Activated CD4-positive, alpha-beta T cell treated with anti-CD3 and anti-CD28 coated beads, Interleukin-2, amount 10 ng/mL, durations not matched to agents 24 days and 14 days (primary cell): ENCODE measurements around the gene ARF1. TPM values are rescaled to one million over a fixed set of nuclear protein-coding genes. Genes with fewer than 3 reads are reported as not detected.
A peak's percentile ranks its signal among the peaks of the same experiment; 100 is the strongest.

Source experiments
- DNase-seq: peaks from one replicate; pipeline ENCODE4 v3.0.0; 2022
- H3K27ac Mint-ChIP-seq: one replicate; pipeline ENCODE4 v1.8.0; 2022; ENCODE audit warnings: mild to moderate bottlenecking, mixed read lengths
- H3K27me3 Mint-ChIP-seq: one replicate; pipeline ENCODE4 v1.8.0; 2022; ENCODE audit warnings: mixed read lengths
- H3K36me3 Mint-ChIP-seq: one replicate; pipeline ENCODE4 v1.8.0; 2022; ENCODE audit warnings: low read depth, mild to moderate bottlenecking, mixed read lengths
- H3K4me1 Mint-ChIP-seq: one replicate; pipeline ENCODE4 v1.8.0; 2021; ENCODE audit warnings: mixed read lengths
- H3K4me3 Mint-ChIP-seq: one replicate; pipeline ENCODE4 v1.8.0; 2022; ENCODE audit warnings: mild to moderate bottlenecking, moderate library complexity, mixed read lengths
- H3K9me3 Mint-ChIP-seq: one replicate; pipeline ENCODE4 v1.8.0; 2021; ENCODE audit warnings: mixed read lengths
- intact Hi-C: fragments of 100-400 bp; cut with micrococcal nuclease; formaldehyde crosslinking; loops from one replicate; pipeline ENCODE4 v1.15.1; 2023
- total RNA-seq: library from RNA; stranded (reverse); gene quantifications from 2 replicates; pipeline ENCODE4 v1.2.3, GENCODE V29; 2022

The ARF1 gene
- total RNA-seq, 1 donor from 2014 or later: 395 TPM

DNA sequence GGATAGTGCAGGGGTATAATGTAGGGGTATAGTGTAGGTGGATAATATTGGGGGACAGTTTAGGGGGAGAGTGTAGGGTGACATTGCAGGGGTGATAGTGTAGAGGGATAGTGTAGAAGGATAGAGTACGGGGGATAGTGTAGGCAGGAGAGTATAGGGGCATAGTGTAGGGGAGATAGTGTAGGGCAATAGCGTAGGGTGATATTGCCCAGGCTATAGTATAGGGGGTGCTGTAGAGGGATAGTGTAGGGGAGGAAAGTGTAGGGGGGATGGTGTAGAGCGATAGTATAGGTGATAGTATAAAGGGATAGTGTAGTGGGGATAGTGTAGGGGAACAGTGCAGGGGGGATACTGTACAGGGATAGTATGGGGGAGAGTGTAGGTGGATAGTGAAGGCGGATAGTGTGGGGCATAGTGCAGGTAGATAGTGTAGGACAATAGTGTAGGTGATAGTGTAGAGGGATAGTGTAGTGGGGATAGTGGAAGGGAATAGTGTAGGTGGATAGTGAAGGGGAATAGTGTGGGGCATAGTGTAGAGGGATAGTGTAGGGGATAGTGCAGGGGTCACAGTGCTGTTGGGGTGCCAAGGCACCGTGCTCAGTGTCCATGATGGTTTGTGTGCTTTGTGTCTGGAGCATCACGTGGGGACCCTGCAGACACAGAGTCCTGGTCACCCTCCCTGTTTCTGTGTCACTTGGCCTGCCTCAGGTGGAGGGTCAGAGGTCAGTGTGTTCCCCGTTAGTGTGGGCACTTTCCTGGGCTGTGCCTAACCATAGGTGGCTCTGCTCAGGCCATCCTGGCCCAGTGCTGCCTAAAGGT lies 10.5 kb upstream of the ARF1 start:
- intact Hi-C loops: no loop called here
- peaks cover 4% of the 10 kb centered on the region for H3K27me3 Mint-ChIP-seq
- no peaks in the 10 kb centered on the region for H3K36me3 Mint-ChIP-seq
- H3K27ac Mint-ChIP-seq: no peak overlapping the region
- no peaks in the 10 kb centered on the region for H3K9me3 Mint-ChIP-seq
- no peak for DNase-seq
- no peak overlapping the region for H3K4me3 Mint-ChIP-seq
- no peaks in the 10 kb centered on the region for H3K4me1 Mint-ChIP-seq

DNA sequence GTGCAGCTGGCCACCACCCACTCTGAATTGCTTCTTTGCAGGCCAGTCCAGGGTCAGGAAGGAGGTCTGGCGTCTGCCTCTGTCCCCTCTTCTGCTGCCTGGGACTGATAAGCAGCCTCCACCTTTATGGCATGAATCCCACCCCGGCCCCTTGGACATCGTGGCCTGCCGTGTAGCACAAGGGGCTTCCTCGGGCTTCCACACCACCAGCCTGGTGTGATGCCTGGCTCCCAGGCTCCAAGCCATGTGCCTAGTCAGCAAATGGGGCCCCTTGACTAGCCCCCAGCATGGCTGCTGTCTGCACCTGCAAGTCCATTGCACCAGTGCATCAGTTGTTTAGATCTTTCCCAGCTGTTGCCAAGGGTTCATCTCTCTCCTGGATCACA lies 9.9 kb upstream of the ARF1 start:
- Mint-ChIP-seq H3K4me3 (no peak overlapping the region), H3K27ac (no peak overlapping the region), H3K4me1 (peaks cover under 1% of the 10 kb centered on the region), H3K36me3 (no peaks in the 10 kb centered on the region), H3K27me3 (no peaks in the 10 kb centered on the region), H3K9me3 (no peaks in the 10 kb centered on the region)
- intact Hi-C loops: no loop called here
- no peak for DNase-seq

DNA sequence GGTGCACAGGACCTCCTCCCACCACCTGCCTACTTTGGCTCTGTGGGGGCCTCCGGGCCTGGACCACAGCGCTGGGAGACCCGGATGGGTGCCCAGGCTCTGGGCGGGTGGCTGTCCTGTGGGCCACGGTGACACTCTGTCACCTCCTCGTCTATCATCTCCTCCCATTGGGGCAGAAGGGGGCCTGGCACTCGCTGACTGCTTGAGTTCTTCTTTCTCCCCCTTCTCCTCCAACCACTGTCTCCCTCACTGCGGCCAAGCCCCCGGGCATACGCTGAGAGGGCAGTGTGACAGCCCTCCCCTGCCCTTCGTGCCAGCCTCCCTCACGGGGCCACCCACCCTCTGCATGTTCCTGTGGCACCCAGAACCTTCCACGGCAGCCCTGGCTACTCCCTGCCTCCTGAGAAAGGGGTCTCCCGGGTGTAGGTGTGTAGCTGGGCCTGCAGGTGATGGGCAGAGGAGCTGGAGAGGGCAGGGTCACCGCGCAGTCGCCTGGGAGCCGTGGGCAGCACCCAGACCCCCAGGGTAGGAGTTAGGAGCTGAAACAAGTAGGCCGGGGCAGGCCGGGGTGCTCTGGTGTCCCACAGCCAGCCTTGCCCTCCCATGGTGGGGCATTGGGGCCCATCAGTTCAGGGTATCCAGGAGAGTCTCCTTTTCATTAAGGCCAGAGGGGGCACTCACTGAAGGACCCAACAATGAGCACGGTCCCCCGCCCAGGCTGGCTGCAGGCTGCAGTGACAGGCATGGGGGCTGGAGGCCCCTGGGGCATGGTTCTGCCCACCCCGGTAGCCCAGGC lies 9.2 kb upstream of the ARF1 start:
- H3K27me3 Mint-ChIP-seq: no peaks in the 10 kb centered on the region
- H3K27ac Mint-ChIP-seq: no peak overlapping the region
- intact Hi-C loops: no loop called here
- H3K36me3 Mint-ChIP-seq: no peaks in the 10 kb centered on the region
- peaks cover 2% of the 10 kb centered on the region for H3K4me1 Mint-ChIP-seq
- no peak overlapping the region for H3K4me3 Mint-ChIP-seq
- no peak for DNase-seq
- H3K9me3 Mint-ChIP-seq: no peaks in the 10 kb centered on the region

DNA sequence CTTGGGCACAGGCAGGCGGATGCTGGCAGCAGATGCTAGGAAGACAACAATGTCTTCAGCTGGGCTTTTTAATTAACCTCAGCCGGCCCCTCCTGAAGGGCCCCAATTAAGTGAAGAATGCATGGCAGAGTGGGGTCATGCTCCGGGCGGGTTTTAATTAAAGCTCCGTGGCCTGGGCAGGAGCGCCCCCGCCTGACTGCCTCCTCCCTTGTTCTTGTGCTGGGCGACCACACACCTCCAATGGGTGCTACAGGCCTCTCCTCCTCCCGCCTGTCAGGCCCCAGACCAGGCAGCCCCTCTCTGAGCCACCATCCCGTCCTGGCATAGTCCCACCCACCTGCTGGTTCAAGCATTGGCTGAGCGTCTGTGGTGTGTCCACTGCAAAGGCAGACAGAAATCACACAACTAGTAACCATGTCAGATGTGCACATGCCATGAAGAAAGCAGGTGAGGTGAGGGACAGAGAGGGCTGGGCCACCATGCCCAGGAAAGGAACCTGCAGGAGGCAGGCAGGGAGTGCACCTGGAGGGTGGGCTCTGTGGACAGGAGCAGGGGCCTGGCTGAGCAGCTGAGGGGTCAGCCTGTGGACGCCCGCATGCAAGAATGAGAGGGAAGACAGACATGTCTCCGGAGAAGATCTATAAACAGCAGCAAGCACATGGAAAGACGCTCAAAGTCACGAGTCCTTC lies 8.5 kb upstream of the ARF1 start:
- no peaks in the 10 kb centered on the region for H3K36me3 Mint-ChIP-seq
- H3K27me3 Mint-ChIP-seq: no peaks in the 10 kb centered on the region
- H3K27ac Mint-ChIP-seq: no peak overlapping the region
- no peaks in the 10 kb centered on the region for H3K9me3 Mint-ChIP-seq
- peaks cover 4% of the 10 kb centered on the region for H3K4me1 Mint-ChIP-seq
- intact Hi-C loops: no loop called here
- no peak for DNase-seq
- H3K4me3 Mint-ChIP-seq: no peak overlapping the region

DNA sequence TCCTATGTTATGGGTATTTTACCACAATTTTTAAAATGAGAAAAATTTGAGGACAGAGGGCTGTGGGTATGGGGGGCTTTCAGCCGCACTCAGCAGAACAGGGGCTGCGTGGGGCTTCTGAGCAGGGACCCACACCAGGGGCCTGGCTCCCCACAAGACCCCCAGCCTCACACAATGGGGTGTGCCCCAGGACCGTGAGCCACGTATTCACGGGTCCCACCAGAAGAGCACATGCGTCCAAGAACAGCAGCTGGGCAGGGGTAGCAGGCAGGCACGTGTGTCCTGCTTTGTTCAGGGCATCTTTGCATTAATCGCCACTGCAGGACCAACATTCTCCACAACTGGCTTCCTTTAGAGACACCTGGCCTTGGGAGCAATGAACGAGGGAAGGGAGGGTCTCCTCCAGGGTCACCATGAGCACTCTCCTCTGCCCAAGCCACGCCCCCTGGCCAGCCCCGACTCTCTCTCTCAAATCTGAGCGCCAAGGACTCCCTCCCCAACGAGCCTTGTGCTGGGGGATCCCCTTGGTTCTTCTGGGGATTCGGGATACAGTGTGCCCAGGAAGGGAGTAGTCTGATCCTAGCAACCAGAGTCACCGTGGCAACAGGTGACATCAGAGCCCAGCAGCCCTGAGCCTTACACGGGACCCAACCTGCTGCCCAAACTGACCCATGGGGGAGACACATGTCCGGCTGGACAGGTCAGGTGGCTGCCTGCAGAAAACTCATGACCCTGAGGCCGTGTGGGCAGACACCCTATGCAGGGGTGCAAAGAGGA lies 7.4 kb upstream of the ARF1 start:
- no peaks in the 10 kb centered on the region for H3K9me3 Mint-ChIP-seq
- H3K27ac Mint-ChIP-seq: no peak overlapping the region
- intact Hi-C loops: no loop called here
- H3K27me3 Mint-ChIP-seq: no peaks in the 10 kb centered on the region
- peaks cover 3% of the 10 kb centered on the region for H3K36me3 Mint-ChIP-seq
- DNase-seq: no peak
- no peak overlapping the region for H3K4me3 Mint-ChIP-seq
- peaks cover 8% of the 10 kb centered on the region for H3K4me1 Mint-ChIP-seq

DNA sequence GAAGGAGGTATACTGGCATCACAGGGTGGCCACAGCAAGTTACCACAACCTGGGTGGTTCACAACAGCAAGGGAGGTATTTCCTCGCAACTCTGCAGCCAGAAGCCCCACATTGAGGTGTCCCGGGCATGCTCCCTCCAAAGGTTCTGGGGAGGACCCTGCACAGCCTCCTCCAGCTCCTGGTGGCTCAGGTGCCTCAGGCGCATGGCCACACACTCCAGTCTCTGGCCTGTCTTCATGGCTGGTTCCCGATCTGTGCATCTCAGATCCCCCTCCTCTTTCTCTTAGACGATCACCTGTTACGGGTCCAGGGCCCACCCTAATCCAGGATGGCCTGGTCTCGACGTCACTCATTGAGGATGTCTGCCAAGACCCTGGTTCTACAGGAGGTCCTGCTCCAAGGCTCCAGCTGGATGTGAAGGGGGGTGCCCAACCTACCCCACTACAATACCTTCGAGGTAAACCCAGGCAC lies 6.7 kb upstream of the ARF1 start:
- H3K9me3 Mint-ChIP-seq: no peaks in the 10 kb centered on the region
- no peak overlapping the region for H3K27ac Mint-ChIP-seq
- no peaks in the 10 kb centered on the region for H3K27me3 Mint-ChIP-seq
- DNase-seq: no peak
- intact Hi-C loops: no loop called here
- H3K4me3 Mint-ChIP-seq: no peak overlapping the region
- peaks cover 8% of the 10 kb centered on the region for H3K4me1 Mint-ChIP-seq
- H3K36me3 Mint-ChIP-seq: peaks cover 3% of the 10 kb centered on the region

DNA sequence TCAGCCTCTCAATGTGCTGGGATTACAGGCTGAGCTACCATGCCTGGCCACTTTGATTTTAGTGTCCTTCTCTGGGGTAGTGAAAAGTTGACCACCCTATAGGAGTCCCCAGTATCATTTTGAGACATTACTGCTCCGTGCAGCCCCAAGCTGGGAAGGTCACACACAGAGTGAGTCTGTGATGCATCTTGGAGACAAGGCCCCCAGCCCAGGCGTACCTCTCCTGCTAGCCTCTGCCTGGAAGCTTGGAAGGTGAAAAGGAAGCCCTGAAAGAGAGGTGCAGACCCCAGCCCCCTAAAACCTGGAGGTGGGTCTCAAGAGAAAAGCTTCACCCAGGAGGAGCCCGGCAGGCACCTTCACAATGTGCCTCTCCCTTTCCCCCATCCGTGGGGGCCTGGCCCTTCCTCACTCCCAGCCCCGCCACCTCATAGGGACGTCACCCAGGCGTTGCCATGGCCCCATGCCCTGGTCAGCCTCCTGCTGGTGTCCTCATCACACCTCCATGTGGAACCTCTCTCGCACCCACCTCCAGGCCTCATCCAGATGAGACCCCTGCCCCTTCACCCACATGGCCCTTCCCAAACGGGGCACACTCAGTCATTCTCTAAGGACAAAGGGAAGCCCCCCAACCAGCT lies 5.6 kb upstream of the ARF1 start:
- H3K4me1 Mint-ChIP-seq: peaks cover 12% of the 10 kb centered on the region
- peaks cover 6% of the 10 kb centered on the region for H3K36me3 Mint-ChIP-seq
- no peak overlapping the region for H3K4me3 Mint-ChIP-seq
- no peak overlapping the region for H3K27ac Mint-ChIP-seq
- intact Hi-C loops: no loop called here
- no peaks in the 10 kb centered on the region for H3K9me3 Mint-ChIP-seq
- DNase-seq: no peak
- no peaks in the 10 kb centered on the region for H3K27me3 Mint-ChIP-seq

DNA sequence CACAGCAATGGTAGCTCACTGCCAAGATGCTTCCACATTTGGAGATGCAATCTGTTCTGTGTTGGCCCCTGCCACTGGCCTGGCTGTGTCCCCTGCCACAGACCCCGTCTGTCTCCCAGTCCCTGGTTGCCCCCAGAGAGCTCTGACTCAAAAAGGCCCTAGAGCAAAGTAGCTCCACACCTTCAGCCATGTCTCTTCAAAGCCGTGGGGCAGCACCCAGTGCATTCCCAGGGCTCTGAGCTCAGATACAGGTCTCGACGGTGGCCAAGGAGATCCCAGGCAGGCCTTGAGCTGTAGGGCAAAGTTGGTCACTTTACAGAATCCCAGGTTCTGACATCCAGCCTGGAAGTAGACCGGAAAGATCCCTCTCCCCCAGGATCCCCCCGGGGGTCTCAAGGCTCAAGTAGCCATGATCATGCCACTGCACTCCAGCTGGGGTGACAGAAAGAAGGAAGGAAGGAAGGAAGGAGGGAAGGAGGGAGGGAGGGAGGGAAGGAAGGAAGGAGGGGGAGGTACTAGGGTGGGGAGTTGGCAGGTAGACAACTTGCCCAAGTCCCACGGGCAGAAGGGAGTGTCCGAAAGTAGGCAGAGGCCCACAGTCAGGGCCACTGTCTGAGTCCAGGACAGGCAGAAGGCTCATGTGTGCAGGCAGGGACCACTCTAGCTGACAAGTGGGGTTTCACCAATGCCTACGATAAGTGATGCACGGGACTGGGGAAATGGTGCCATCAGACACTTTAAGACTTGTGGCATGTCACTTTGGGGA lies 4.8 kb upstream of the ARF1 start:
- peaks cover 12% of the 10 kb centered on the region for H3K4me1 Mint-ChIP-seq
- no peaks in the 10 kb centered on the region for H3K9me3 Mint-ChIP-seq
- no peaks in the 10 kb centered on the region for H3K27me3 Mint-ChIP-seq
- no peak overlapping the region for H3K27ac Mint-ChIP-seq
- peaks cover 6% of the 10 kb centered on the region for H3K36me3 Mint-ChIP-seq
- H3K4me3 Mint-ChIP-seq: no peak overlapping the region
- intact Hi-C loops: no loop called here
- no peak for DNase-seq

DNA sequence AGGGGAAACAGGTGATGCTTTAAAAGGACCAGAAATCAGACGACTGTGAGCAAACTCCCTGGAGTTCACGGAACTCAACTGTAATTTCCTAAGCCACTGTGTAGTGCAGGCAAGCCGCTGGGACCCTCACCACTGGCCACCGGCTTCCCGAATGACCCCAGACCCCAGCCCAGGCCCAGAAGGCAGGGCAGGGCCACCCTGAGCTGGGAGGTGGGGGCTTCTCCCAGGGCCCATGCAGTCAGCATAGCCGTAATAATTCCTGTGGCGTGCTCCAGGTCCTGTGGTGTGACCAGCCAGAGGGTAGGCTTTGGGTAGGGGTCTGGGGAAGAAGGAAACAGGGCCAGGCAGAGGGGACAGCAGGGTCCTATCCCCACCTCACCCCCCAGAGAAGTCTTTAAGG lies 3.5 kb upstream of the ARF1 start:
- DNase-seq: no peak
- peaks cover 15% of the 10 kb centered on the region for H3K36me3 Mint-ChIP-seq
- no peaks in the 10 kb centered on the region for H3K9me3 Mint-ChIP-seq
- no peak overlapping the region for H3K4me3 Mint-ChIP-seq
- no peak overlapping the region for H3K27ac Mint-ChIP-seq
- no peaks in the 10 kb centered on the region for H3K27me3 Mint-ChIP-seq
- peaks cover 16% of the 10 kb centered on the region for H3K4me1 Mint-ChIP-seq
- intact Hi-C loops: no loop called here

DNA sequence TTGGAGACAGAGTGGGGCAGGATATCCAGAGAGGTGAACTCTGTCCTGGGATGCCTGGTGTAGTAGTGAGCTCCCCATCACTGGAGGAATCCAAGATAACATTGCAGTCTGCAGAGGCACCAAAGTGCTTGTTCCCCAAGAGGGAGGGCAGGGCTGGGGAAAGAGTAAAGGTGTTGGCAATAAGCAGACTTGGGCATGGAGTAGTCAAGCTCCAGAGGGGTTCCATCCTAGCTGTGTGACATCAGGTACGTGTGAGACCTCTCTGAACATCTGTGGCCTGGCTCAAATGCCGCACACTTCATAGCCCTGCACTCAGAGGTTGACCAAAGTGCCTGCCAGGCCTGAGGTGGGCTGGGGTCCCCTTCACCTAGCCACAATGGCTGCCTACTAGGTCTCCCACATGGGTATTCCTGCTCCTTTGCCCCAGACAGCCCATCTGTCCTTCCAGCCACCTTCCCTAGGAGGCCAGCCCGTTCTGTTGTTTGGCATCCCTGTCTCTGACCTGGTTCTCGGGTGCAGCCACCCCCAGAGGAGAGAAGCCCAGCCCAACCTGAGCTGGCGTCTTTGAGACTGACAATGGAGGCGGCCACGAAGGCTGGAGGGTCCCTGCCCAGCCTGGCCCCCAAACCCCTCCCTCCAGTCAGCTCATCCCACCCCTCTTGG lies 2.8 kb upstream of the ARF1 start:
- H3K36me3 Mint-ChIP-seq: peaks cover 20% of the 10 kb centered on the region

DNA sequence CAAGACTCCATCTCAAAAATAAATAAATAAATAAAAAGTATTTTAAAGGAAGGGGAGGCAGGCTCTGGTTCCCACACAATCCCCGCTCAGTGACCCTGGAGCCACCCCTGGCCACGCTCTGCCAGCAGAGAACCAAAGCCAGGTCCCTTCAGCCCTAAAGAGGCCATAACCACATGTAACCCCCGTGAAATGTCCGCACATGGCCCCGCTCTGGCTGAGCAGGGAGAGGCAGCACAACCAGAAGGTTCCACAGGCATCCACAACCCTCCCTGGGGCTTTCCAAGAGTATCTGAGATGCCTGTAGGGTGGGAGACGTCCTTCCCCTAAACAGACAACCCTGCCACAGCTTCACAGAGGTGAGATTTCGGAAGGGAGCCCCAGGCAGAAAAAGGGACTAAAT lies 1.4 kb upstream of the ARF1 start:
- peaks cover 32% of the 10 kb centered on the region for H3K4me1 Mint-ChIP-seq
- no peaks in the 10 kb centered on the region for H3K27me3 Mint-ChIP-seq
- H3K36me3 Mint-ChIP-seq: peaks cover 30% of the 10 kb centered on the region
- H3K9me3 Mint-ChIP-seq: no peaks in the 10 kb centered on the region
- intact Hi-C loops: loop anchor here (5.0 to 10.0 kb wide), 3 partner anchors 326 to 1676 kb away; partner anchors contain the start of genes PARP1 and TRIM11
- DNase-seq: no peak
- peak overlapping the region; percentile 87 for H3K27ac Mint-ChIP-seq
- peak overlapping the region; percentile 97 for H3K4me3 Mint-ChIP-seq

More for the DNA sequence above, 2.8 kb upstream of the ARF1 start:
- no peak overlapping the region for H3K27ac Mint-ChIP-seq
- no peaks in the 10 kb centered on the region for H3K9me3 Mint-ChIP-seq
- H3K4me1 Mint-ChIP-seq: peaks cover 23% of the 10 kb centered on the region
- no peaks in the 10 kb centered on the region for H3K27me3 Mint-ChIP-seq
- intact Hi-C loops: loop anchor here (5.0 to 10.0 kb wide), 3 partner anchors 328 to 1675 kb away; partner anchors contain the start of genes PARP1 and TRIM11
- no peak overlapping the region for H3K4me3 Mint-ChIP-seq
- no peak for DNase-seq
